Measurements from ENCODE around the gene UTP3.

- TF ChIP-seq CTCF (IDR thresholded peaks at IDR 0.05) (no peak), POLR2A (IDR thresholded peaks at IDR 0.05) (no peak)
Observed at GRCh38 chr4:70657326-70657725, 31.0 kb upstream of the UTP3 start.
